GM12878 (cell line): Measurements from ENCODE around the gene DPYSL4. TPM values are rescaled to one million over a fixed set of nuclear protein-coding genes. Genes with fewer than 3 reads are reported as not detected.

ENCODE experiments used
- CHD4 ChIP-seq: fragments of 200-600 bp; sonication (generic); IDR thresholded peaks from 2 replicates; pipeline ENCODE4 v1.6.1; 2016; ENCODE audit warnings: mild to moderate bottlenecking
- MXI1 ChIP-seq: fragments of 150-350 bp; IDR thresholded peaks from 2 replicates; pipeline ENCODE4 v1.6.1; 2011; ENCODE audit warnings: low read depth, mild to moderate bottlenecking, inconsistent platforms, low read length, improper control_type of control experiment
- NFXL1 ChIP-seq: fragments of 450-650 bp; IDR thresholded peaks from 2 replicates; pipeline ENCODE4 v1.6.1; 2017; ENCODE audit warnings: antibody characterized with exemption, mild to moderate bottlenecking, borderline replicate concordance
- NR2C2 ChIP-seq: IDR thresholded peaks from 2 replicates; pipeline ENCODE4 v1.6.1; 2011; ENCODE audit warnings: borderline replicate concordance, low read depth; ENCODE audit not compliant: control insufficient read depth, insufficient read length
- polyA plus RNA-seq, 11 experiments: library from polyadenylated mRNA; depleted of rRNA in 4 of 11; unstranded in 6 of 11; stranded (reverse) in 5 of 11; fragments of >200 nt; fragmentation: Nextera tagmentation in 4 of 11; fragmentation: Illumina TruSeq in 1 of 11; extraction: Ambion mirVana in 4 of 11; extraction: Trizol in 1 of 11; gene quantifications; 1 replicate in 1 of 11; 2 replicates in 10 of 11; pipeline versions ENCODE4 v1.2.1 to v1.2.3, GENCODE V29; 2011 to 2016; ENCODE audit warnings: inconsistent platforms in 2 of 11, missing spikeins in 2 of 11, low read depth in 1 of 11
- total RNA-seq, 4 experiments: library from RNA; depleted of rRNA in 3 of 4; stranded (reverse); fragments of >200 nt in 3 of 4; fragmentation: Illumina TruSeq in 1 of 4; extraction: Trizol in 1 of 4; gene quantifications; 2 replicates each; pipeline versions ENCODE4 v1.2.1 to v1.2.3, GENCODE V29; 2013 to 2021
- TF ChIP-seq, protein P1 (sequence below): fragments of 450-650 bp; IDR thresholded peaks from 2 replicates; pipeline ENCODE4 v1.6.1; 2016; ENCODE audit warnings: mild to moderate bottlenecking, moderate library complexity, borderline replicate concordance
- TF ChIP-seq, protein P2 (sequence below): fragments of 450-650 bp; formaldehyde crosslinking; IDR thresholded peaks from 2 replicates; pipeline ENCODE4 v1.4.0; 2022; ENCODE audit warnings: mild to moderate bottlenecking, moderate library complexity

Gene DPYSL4
- total and polyA plus RNA-seq, 10 of the 15 experiments (the other 5 are each of a cell fraction or from before 2014, with no cell fraction given), result 0.10 to 0.21 TPM; not detected in 8

DNA sequence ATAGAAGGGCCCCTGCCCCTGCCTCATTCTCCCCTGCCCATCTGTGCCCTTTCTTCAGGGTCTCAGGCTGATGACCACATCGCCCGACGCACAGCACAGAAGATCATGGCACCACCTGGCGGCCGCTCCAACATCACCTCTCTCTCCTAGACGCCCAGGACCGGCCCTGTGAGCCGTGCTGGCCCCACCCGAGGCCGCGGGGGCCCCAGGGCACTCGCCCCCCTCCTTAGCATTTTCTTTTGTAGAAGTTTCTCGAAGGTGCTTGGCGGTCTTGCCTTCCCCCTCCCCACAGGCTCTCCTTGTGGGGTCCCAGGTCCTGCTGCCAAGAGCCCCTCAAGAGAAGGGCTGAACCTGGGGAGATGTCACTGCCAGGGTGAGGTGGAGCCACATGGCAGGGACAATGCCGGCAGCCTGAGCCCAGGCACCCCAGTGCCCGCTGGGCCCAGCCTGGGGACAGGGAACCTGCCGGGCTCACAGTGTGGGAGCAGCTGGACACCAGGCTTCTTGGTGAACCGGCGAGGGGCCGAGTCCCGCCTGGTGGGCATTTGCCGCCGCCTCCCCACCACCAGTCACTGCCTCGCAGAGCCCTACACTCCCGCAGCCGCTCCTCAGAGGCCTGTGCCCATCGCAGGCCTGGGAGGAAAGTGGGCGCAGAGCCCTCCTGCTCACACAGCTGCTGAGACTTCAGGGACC is 18.2 kb downstream of the DPYSL4 start (continued):
- TF ChIP-seq, protein P1, sequence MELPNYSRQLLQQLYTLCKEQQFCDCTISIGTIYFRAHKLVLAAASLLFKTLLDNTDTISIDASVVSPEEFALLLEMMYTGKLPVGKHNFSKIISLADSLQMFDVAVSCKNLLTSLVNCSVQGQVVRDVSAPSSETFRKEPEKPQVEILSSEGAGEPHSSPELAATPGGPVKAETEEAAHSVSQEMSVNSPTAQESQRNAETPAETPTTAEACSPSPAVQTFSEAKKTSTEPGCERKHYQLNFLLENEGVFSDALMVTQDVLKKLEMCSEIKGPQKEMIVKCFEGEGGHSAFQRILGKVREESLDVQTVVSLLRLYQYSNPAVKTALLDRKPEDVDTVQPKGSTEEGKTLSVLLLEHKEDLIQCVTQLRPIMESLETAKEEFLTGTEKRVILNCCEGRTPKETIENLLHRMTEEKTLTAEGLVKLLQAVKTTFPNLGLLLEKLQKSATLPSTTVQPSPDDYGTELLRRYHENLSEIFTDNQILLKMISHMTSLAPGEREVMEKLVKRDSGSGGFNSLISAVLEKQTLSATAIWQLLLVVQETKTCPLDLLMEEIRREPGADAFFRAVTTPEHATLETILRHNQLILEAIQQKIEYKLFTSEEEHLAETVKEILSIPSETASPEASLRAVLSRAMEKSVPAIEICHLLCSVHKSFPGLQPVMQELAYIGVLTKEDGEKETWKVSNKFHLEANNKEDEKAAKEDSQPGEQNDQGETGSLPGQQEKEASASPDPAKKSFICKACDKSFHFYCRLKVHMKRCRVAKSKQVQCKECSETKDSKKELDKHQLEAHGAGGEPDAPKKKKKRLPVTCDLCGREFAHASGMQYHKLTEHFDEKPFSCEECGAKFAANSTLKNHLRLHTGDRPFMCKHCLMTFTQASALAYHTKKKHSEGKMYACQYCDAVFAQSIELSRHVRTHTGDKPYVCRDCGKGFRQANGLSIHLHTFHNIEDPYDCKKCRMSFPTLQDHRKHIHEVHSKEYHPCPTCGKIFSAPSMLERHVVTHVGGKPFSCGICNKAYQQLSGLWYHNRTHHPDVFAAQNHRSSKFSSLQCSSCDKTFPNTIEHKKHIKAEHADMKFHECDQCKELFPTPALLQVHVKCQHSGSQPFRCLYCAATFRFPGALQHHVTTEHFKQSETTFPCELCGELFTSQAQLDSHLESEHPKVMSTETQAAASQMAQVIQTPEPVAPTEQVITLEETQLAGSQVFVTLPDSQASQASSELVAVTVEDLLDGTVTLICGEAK, result no peak
- TF ChIP-seq, protein P2, sequence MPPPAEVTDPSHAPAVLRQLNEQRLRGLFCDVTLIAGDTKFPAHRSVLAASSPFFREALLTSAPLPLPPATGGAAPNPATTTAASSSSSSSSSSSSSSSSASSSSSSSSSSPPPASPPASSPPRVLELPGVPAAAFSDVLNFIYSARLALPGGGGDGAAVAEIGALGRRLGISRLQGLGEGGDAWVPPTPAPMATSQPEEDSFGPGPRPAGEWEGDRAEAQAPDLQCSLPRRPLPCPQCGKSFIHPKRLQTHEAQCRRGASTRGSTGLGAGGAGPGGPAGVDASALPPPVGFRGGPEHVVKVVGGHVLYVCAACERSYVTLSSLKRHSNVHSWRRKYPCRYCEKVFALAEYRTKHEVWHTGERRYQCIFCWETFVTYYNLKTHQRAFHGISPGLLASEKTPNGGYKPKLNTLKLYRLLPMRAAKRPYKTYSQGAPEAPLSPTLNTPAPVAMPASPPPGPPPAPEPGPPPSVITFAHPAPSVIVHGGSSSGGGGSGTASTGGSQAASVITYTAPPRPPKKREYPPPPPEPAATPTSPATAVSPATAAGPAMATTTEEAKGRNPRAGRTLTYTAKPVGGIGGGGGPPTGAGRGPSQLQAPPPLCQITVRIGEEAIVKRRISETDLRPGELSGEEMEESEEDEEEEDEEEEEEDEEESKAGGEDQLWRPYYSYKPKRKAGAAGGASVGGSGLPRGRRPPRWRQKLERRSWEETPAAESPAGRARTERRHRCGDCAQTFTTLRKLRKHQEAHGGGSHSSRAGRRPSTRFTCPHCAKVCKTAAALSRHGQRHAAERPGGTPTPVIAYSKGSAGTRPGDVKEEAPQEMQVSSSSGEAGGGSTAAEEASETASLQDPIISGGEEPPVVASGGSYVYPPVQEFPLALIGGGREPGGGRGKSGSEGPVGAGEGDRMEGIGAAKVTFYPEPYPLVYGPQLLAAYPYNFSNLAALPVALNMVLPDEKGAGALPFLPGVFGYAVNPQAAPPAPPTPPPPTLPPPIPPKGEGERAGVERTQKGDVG (CRISPR knock-in tag), result no peak
- TF ChIP-seq MXI1, result no peak
- no peak for TF ChIP-seq CHD4
- TF ChIP-seq NFXL1, result no peak
- no peak for TF ChIP-seq NR2C2
